T-cell (primary cell): Measurements from ENCODE around the gene WWC1. TPM values are rescaled to one million over a fixed set of nuclear protein-coding genes. Genes with fewer than 3 reads are reported as not detected.

Experiments
- ATAC-seq, 4 experiments: fragments of 200-7000 bp in 3 of 4; fragments of 150-1000 bp in 1 of 4; cut with Tn5 transposase; replicated peaks in 1 of 4; 1 replicate in 3 of 4; 2 replicates in 1 of 4; pipeline ENCODE4 v1.10.0; 2021; ENCODE audit warnings: moderate library complexity in 3 of 4, mild to moderate bottlenecking in 2 of 4, moderate number of reproducible peaks in 1 of 4
- CTCF ChIA-PET, 2 donors: fragments of 300-600 bp; sonication (Branson Sonifier 250); formaldehyde crosslinking; loops; one replicate each; lab custom pipeline; 2022; ENCODE audit warnings: antibody characterized with exemption in 2 of 2; lab: Charles Lee
- POLR2A ChIA-PET, 2 donors: fragments of 300-600 bp; sonication (Branson Sonifier 250); formaldehyde crosslinking; loops; one replicate each; lab custom pipeline; 2022; ENCODE audit warnings: antibody characterized with exemption in 2 of 2; lab: Charles Lee
- DNase-seq, 35 experiments: peaks; one replicate each; pipeline versions ENCODE4 v3.0.0 to v3.0.0-alpha.2; 2013 to 2023
- H3K27ac ChIP-seq: one replicate; pipeline ENCODE4 v1.5.1; 2013; ENCODE audit warnings: low read length
- H3K27me3 ChIP-seq, 2 experiments: replicated peaks in 1 of 2; 1 replicate in 1 of 2; 2 replicates in 1 of 2; pipeline versions ENCODE4 v1.6.1 to v1.7.0; 2013; ENCODE audit warnings: low read length in 1 of 2, mixed read lengths in 1 of 2; ENCODE audit not compliant: control insufficient read depth in 2 of 2, insufficient read depth in 2 of 2; ENCODE audit errors: extremely low read depth in 1 of 2
- H3K36me3 ChIP-seq, 2 donors: 1 replicate in 1 of 2; 2 replicates in 1 of 2; pipeline versions ENCODE4 v1.6.1 to v1.7.0; 2013; ENCODE audit warnings: low read length in 1 of 2; ENCODE audit not compliant: control insufficient read depth in 2 of 2, insufficient read depth in 1 of 2; ENCODE audit errors: extremely low read depth in 1 of 2
- H3K4me1 ChIP-seq, 2 experiments: 1 replicate in 1 of 2; 2 replicates in 1 of 2; pipeline versions ENCODE4 v1.6.1 to v1.7.0; 2013; ENCODE audit warnings: low read length in 2 of 2, mixed read lengths in 1 of 2; ENCODE audit not compliant: insufficient read depth in 2 of 2, control insufficient read depth in 1 of 2; ENCODE audit errors: extremely low read depth in 1 of 2
- H3K4me3 ChIP-seq, 2 donors: 1 replicate in 1 of 2; 2 replicates in 1 of 2; pipeline versions ENCODE4 v1.5.1 to v1.7.0; 2013; ENCODE audit warnings: mild to moderate bottlenecking in 2 of 2, low read length in 1 of 2, moderate library complexity in 1 of 2; ENCODE audit not compliant: control insufficient read depth in 1 of 2; ENCODE audit errors: extremely low read depth in 1 of 2
- H3K9me3 ChIP-seq: 2 replicates; pipeline ENCODE4 v1.7.0; 2013
- H3K27ac Mint-ChIP-seq, 2 donors: one replicate each; pipeline ENCODE4 v1.8.0; 2020 to 2021; ENCODE audit warnings: mild to moderate bottlenecking in 2 of 2, mixed read lengths in 2 of 2
- H3K27me3 Mint-ChIP-seq, 2 donors: one replicate each; pipeline ENCODE4 v1.8.0; 2021 to 2022; ENCODE audit warnings: mixed read lengths in 2 of 2
- H3K36me3 Mint-ChIP-seq: one replicate; pipeline ENCODE4 v1.8.0; 2021; ENCODE audit warnings: mixed read lengths
- H3K4me1 Mint-ChIP-seq, 3 donors: one replicate each; pipeline ENCODE4 v1.8.0; 2020 to 2022; ENCODE audit warnings: mixed read lengths in 3 of 3, mild to moderate bottlenecking in 1 of 3
- H3K4me3 Mint-ChIP-seq, 3 donors: one replicate each; pipeline ENCODE4 v1.8.0; 2020 to 2022; ENCODE audit warnings: mild to moderate bottlenecking in 3 of 3, mixed read lengths in 3 of 3, moderate library complexity in 3 of 3
- H3K9me3 Mint-ChIP-seq, 3 donors: one replicate each; pipeline ENCODE4 v1.8.0; 2020 to 2022; ENCODE audit warnings: mixed read lengths in 3 of 3
- WGBS: methylation state at CpG from one replicate; pipeline ENCODE4 v1.1.5; 2013; ENCODE audit warnings: missing lambda C conversion rate; ENCODE audit not compliant: insufficient coverage; 5-methylcytosine and 5-hydroxymethylcytosine counted together
- total RNA-seq, 35 experiments: library from RNA in 6 of 35; stranded (reverse) in 6 of 35; fragments of 120-200 nt in 1 of 35; gene quantifications; one replicate each; pipeline versions ENCODE4 v1.2.1 to v1.2.4 and lab custom pipeline; 2013 to 2026

WWC1 gene
- total RNA-seq, 5 donors from 2014 or later (not counting 1 experiment from before 2014, with no cell fraction given), result 0.83 to 2.0 (median 1.6) TPM

GRCh38 chr5:168370831-168371230 lies 79.4 kb downstream of the WWC1 start:
- CTCF ChIA-PET, result no interaction called here
- H3K27ac Mint-ChIP-seq, result no peak overlapping the region

GRCh38 chr5:168372356-168372946 lies 81.0 kb downstream of the WWC1 start:
- no peaks in the 10 kb centered on the region for H3K9me3 ChIP-seq
- ChIA-PET POLR2A (no interaction called here), CTCF (interaction anchor here in 1 of 2 donors (0.5 kb wide), 1 partner anchor 14 kb away, joined by 3 read pairs; no protein-coding TSS in a partner anchor)
- no peaks in the 10 kb centered on the region for H3K36me3 ChIP-seq
- ATAC-seq (no peak), DNase-seq (no peak)
- no peak overlapping the region for H3K4me3 Mint-ChIP-seq
- H3K4me1 ChIP-seq, result no peaks in the 10 kb centered on the region
- WGBS, result 93% methylated on average over 1 of the region's 2 CpGs
- H3K9me3 Mint-ChIP-seq, result no peaks in the 10 kb centered on the region
- no peak overlapping the region for H3K4me3 ChIP-seq
- H3K27me3 ChIP-seq, result peaks cover 0 to 8% of the 10 kb centered on the region in 2 experiments
- peaks cover 4 to 8% of the 10 kb centered on the region in 2 donors for H3K27me3 Mint-ChIP-seq
- H3K27ac Mint-ChIP-seq, result no peak overlapping the region
- H3K4me1 Mint-ChIP-seq, result peaks cover 0 to 11% (median 11%) of the 10 kb centered on the region in 3 donors
- no peak overlapping the region for H3K27ac ChIP-seq
- H3K36me3 Mint-ChIP-seq, result no peaks in the 10 kb centered on the region

More at GRCh38 chr5:168370831-168371230, 79.4 kb downstream of the WWC1 start:
- Histone ChIP-seq H3K36me3 (no peaks in the 10 kb centered on the region), H3K9me3 (no peaks in the 10 kb centered on the region), H3K27me3 (peaks cover 0 to 10% of the 10 kb centered on the region in 2 experiments), H3K27ac (no peak overlapping the region), H3K4me3 (no peak overlapping the region), H3K4me1 (no peaks in the 10 kb centered on the region)
- Mint-ChIP-seq H3K4me1 (no peaks in the 10 kb centered on the region), H3K4me3 (no peak overlapping the region), H3K9me3 (no peaks in the 10 kb centered on the region), H3K36me3 (no peaks in the 10 kb centered on the region), H3K27me3 (peaks cover 4 to 8% of the 10 kb centered on the region in 2 donors)
- WGBS, result 100% methylated on average over 2 of the region's 4 CpGs
- ATAC-seq (no peak), DNase-seq (no peak)
- POLR2A ChIA-PET, result no interaction called here

GRCh38 chr5:168374532-168374931 lies 83.1 kb downstream of the WWC1 start:
- no peak for DNase-seq
- Mint-ChIP-seq H3K4me3 (no peak overlapping the region), H3K4me1 (peaks cover 0 to 17% (median 15%) of the 10 kb centered on the region in 3 donors), H3K27ac (no peak overlapping the region), H3K9me3 (no peaks in the 10 kb centered on the region), H3K27me3 (peaks cover 4 to 8% of the 10 kb centered on the region in 2 donors), H3K36me3 (no peaks in the 10 kb centered on the region)
- ATAC-seq, result no peak
- H3K36me3 ChIP-seq, result no peaks in the 10 kb centered on the region
- H3K4me1 ChIP-seq, result no peaks in the 10 kb centered on the region
- H3K27me3 ChIP-seq, result peaks cover 0 to 8% of the 10 kb centered on the region in 2 experiments
- WGBS, result 91% methylated on average over 3 of the region's 4 CpGs
- H3K27ac ChIP-seq, result no peak overlapping the region
- CTCF ChIA-PET, result no interaction called here
- no peaks in the 10 kb centered on the region for H3K9me3 ChIP-seq
- POLR2A ChIA-PET, result no interaction called here
- no peak overlapping the region for H3K4me3 ChIP-seq

- H3K27ac ChIP-seq, result no peak overlapping the region
- POLR2A ChIA-PET, result no interaction called here
- Mint-ChIP-seq H3K27me3 (peaks cover 4 to 8% of the 10 kb centered on the region in 2 donors), H3K27ac (no peak overlapping the region), H3K4me1 (peaks cover 0 to 17% (median 15%) of the 10 kb centered on the region in 3 donors), H3K9me3 (no peaks in the 10 kb centered on the region), H3K36me3 (no peaks in the 10 kb centered on the region), H3K4me3 (no peak overlapping the region)
- CTCF ChIA-PET, result no interaction called here
- peaks cover 0 to 5% of the 10 kb centered on the region in 2 experiments for H3K27me3 ChIP-seq
- no peak for DNase-seq
- no peak overlapping the region for H3K4me3 ChIP-seq
- H3K9me3 ChIP-seq, result no peaks in the 10 kb centered on the region
- H3K36me3 ChIP-seq, result no peaks in the 10 kb centered on the region
- WGBS, result 91% methylated on average over 7 of the region's 7 CpGs
- ATAC-seq, result no peak
- H3K4me1 ChIP-seq, result no peaks in the 10 kb centered on the region
Observed at GRCh38 chr5:168375214-168375613, 83.8 kb downstream of the WWC1 start.

GRCh38 chr5:168377525-168377924 lies 86.1 kb downstream of the WWC1 start:
- DNase-seq (peak in 5 of 35 experiments; percentile 2 to 15 (median 12)), ATAC-seq (peak in 1 of 4 experiments; percentile 44)
- ChIA-PET POLR2A (no interaction called here), CTCF (no interaction called here)
- Histone ChIP-seq H3K27me3 (no peaks in the 10 kb centered on the region), H3K4me1 (no peaks in the 10 kb centered on the region), H3K36me3 (no peaks in the 10 kb centered on the region), H3K27ac (no peak overlapping the region), H3K9me3 (no peaks in the 10 kb centered on the region), H3K4me3 (no peak overlapping the region)
- no peaks in the 10 kb centered on the region for H3K9me3 Mint-ChIP-seq
- H3K27ac Mint-ChIP-seq, result peak overlapping the region; percentile 68 to 71
- no peaks in the 10 kb centered on the region for H3K36me3 Mint-ChIP-seq
- no peak overlapping the region for H3K4me3 Mint-ChIP-seq
- WGBS, result no CpG with 5 or more reads among the region's 2 CpGs
- H3K27me3 Mint-ChIP-seq, result no peaks in the 10 kb centered on the region
- H3K4me1 Mint-ChIP-seq, result peaks cover 0 to 21% (median 20%) of the 10 kb centered on the region in 3 donors

- 94% methylated on average over 2 of the region's 4 CpGs for WGBS
- CTCF ChIA-PET, result no interaction called here
Observed at GRCh38 chr5:168378741-168379140, 87.3 kb downstream of the WWC1 start.

More at GRCh38 chr5:168378741-168379140, 87.3 kb downstream of the WWC1 start:
- Mint-ChIP-seq H3K4me3 (no peak overlapping the region), H3K9me3 (no peaks in the 10 kb centered on the region), H3K4me1 (peaks cover 0 to 30% (median 26%) of the 10 kb centered on the region in 3 donors), H3K27me3 (no peaks in the 10 kb centered on the region), H3K27ac (no peak overlapping the region), H3K36me3 (no peaks in the 10 kb centered on the region)
- peaks cover 0 to 3% of the 10 kb centered on the region in 2 experiments for H3K4me1 ChIP-seq
- H3K27me3 ChIP-seq, result no peaks in the 10 kb centered on the region
- ATAC-seq (no peak), DNase-seq (no peak)
- H3K36me3 ChIP-seq, result no peaks in the 10 kb centered on the region
- H3K27ac ChIP-seq, result no peak overlapping the region
- POLR2A ChIA-PET, result no interaction called here
- no peak overlapping the region for H3K4me3 ChIP-seq
- no peaks in the 10 kb centered on the region for H3K9me3 ChIP-seq
